Brain pericyte (primary cell): Measurements from ENCODE around the gene ATP6AP1.

Experiments
- DNase-seq: peaks from one replicate; pipeline ENCODE4 v3.0.0-alpha.2; 2012; ENCODE audit warnings: low read depth, low spot score

The ATP6AP1 gene

GRCh38 chrX:154430479-154430878, 2.0 kb downstream of the ATP6AP1 start:
- no peak for DNase-seq

DNA sequence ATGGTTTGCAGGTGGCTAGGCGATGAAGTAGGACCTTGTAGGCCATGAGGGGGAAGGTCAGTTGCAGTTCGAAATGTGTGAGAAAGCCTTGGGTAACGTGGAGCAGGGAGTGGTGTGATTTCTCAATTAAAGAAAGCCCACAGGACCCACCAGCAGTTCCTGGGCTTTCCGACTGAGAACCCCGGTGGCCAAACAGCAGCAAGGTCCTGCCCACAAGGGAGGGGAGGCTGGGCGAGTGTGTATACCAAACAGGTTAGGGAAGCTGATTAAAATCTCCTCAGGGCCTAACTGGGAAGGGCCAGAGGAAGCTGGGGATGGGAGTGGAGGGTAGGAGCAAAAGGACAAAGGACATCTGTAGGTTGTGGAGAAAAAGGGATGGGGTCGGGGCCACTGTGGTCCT, 2.4 kb downstream of the ATP6AP1 start:
- DNase-seq = no peak

- no peak for DNase-seq
These were observed 2.9 kb downstream of the ATP6AP1 start for GRCh38 chrX:154431341-154431740.

DNA sequence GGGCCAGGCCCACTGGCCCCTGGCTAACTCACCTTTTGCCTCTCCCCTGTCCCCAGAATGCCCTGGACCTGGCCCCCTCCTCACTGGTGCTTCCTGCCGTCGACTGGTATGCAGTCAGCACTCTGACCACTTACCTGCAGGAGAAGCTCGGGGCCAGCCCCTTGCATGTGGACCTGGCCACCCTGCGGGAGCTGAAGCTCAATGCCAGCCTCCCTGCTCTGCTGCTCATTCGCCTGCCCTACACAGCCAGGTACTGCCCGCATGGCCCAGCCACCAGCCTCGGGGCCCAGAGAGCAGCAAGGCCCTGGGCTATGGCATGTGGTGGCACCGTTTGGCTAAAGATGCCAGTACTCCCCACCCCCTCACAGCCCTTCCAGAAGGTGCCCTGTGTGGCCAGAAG, 3.7 kb downstream of the ATP6AP1 start:
- DNase-seq = no peak

- DNase-seq = no peak
These were observed 5.1 kb downstream of the ATP6AP1 start for GRCh38 chrX:154433605-154434004.

DNA sequence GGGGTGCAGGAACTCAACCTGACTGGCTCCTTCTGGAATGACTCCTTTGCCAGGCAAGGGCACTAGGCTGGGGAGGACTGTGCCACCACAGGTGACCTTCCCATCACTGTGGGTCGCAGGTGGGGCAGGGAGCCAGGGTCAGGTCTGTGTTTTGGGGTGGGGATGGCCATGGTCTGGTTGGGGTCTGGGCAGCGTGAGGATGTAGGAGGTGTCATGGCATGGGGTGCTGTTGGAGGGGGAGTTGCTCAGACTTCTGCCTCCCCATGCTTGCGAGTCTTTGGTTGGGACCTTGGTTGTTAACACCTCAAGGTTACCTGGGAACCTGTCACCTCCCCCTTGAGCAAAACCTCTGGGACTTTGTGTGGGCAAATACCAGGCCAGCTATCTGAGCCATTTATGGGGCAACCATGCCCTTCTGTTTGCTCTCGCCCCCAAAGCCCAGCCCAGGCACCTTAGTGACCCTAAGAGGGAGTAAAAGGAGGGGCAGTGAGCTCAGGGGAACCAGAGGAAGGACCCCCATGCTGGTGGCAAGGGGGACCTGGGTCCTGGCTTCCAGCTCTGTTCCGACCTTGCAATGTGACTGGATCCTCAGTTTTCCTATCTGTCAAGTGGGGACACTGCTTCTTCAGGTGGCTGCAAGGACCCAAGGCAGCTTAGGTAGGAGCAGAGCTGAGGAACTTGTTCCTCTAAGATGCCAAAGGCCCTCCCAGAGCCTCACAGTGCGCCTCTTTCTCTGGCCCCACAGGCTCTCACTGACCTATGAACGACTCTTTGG, 6.1 kb downstream of the ATP6AP1 start:
- DNase-seq = no peak

- no peak for DNase-seq
These were observed 6.8 kb downstream of the ATP6AP1 start for GRCh38 chrX:154435171-154435733.

GRCh38 chrX:154436374-154436982, 8.0 kb downstream of the ATP6AP1 start:
- DNase-seq = no peak

- no peak for DNase-seq
These were observed 8.7 kb downstream of the ATP6AP1 start, which contains the start of gene GDI1 for GRCh38 chrX:154436983-154437752. TSS of gene GDI1 (plus strand) at chrX:154437154. CDS start at chrX:154437255, 101 bp downstream.

DNA sequence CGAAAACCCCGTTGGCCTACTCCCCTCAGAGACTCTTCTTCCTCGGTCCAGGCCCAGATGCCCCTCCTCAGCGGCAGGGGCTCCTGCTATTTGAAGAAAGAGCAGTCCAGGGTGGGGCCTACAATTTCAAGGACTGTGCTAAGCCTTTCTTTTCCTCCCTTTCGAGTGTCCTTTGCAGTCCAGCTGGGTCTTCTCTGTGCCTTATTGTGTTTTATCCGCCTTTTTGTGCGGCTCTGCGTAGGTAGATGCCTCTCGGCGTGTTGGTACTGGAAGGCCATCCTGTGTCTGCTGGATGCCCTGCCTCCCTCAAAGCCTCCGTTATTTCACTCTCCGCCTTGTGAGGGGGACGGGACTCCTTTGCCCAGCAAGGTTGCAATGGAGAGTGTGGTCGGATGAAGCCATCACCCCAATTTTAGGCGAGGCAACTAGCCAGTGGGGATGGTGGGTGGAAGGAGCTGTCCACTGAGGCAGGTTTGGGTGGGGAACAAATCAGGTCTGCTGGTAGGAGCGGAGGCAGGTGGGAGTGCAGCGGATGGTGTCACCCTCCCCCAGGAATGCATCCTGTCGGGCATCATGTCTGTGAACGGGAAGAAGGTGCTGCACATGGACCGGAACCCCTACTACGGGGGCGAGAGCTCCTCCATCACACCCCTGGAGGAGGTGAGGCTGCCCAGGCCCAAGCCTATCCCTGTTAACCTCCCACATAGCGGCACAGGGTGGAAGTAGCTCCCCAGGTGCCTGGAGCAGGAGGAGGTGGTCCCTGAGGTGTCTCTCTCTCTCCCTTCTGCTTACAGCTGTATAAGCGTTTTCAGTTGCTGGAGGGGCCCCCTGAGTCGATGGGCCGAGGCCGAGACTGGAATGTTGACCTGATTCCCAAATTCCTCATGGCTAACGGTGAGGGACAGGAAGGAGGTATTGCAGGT, 9.8 kb downstream of the ATP6AP1 start:
- no peak for DNase-seq

- no peak for DNase-seq
These were observed 11.4 kb downstream of the ATP6AP1 start for GRCh38 chrX:154439841-154440240.

DNA sequence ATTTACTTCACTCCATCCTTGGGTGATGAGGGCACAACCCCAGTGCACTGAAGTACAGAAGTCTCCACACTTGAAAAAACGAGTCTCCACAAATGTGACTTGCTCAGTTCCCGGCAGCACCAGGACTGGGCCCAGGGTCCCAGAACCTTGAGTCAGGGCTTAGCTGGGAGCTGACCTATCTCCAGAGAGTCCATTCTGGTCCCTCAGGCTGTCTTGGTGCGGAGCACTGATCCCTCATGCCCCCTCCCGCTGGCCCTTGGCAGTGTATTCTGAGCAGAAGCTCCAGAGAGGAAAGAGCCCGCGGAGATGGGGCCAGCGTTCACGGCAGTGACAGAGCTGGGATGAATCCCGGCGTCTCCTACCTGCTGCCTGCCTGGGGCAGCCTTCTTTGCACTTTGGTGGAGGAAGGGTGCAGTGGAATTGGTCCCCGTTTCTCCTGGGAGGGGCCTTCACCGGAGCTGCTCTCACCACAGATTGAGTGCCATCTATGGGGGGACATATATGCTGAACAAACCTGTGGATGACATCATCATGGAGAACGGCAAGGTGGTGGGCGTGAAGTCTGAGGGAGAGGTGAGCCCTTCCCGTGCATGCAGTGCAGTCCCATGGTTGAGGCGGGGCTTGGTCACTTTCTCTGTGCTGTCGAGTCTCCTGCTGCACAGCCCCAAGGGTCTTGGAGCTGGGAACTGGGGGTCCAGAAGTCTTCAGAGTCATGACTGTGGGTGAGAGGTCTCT, 12.3 kb downstream of the ATP6AP1 start:
- DNase-seq = no peak

GRCh38 chrX:154441564-154441963, 13.1 kb downstream of the ATP6AP1 start:
- DNase-seq = no peak

- no peak for DNase-seq
These were observed 13.7 kb downstream of the ATP6AP1 start for GRCh38 chrX:154441984-154442707.

GRCh38 chrX:154443479-154443910, 15.0 kb downstream of the ATP6AP1 start:
- DNase-seq = no peak

GRCh38 chrX:154443992-154444754, 15.7 kb downstream of the ATP6AP1 start, which contains the start of gene FAM50A:
TSS of gene FAM50A (plus strand) at chrX:154444141. CDS start at chrX:154444236, 95 bp downstream.
- DNase-seq = no peak

- no peak for DNase-seq
These were observed 16.3 kb downstream of the ATP6AP1 start for GRCh38 chrX:154444755-154445246.

DNA sequence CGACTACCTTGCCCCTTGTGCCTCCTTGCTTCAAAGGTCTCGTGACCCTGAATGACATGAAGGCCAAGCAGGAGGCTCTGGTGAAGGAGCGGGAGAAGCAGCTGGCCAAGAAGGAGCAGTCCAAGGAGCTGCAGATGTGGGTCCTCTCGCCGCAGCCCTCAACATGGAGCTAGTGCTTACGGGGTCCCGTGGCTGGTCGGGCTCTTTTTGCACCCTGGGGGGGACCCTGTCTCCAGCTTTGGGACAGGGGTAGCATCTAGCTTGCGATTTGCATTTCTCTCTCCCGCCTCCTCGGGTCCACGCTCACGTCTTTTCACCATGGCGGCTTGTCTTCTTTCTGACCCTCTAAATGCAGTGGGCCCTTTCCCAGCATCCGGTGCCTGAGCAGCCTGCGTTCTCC, 17.3 kb downstream of the ATP6AP1 start:
- no peak for DNase-seq

GRCh38 chrX:154446430-154446829, 18.0 kb downstream of the ATP6AP1 start:
- no peak for DNase-seq
